ENCODE measurements around the gene PACS1. TPM values are rescaled to one million over a fixed set of nuclear protein-coding genes. Genes with fewer than 3 reads are reported as not detected.
"Not testable (repeated sequence)": the region's sequence is repeated elsewhere in the genome, so short reads cannot be mapped to it uniquely, and the experiment has no call there.

Gene PACS1
- total RNA-seq, 1 experiment from 2014 or later, result 16.7 TPM

GRCh38 chr11:66111158-66111557, 41.1 kb downstream of the PACS1 start:
- DNase-seq (ENCODE audit: low read depth), result no peak

- no peak for DNase-seq (ENCODE audit: low read depth)
Observed at GRCh38 chr11:66112041-66112491, 42.0 kb downstream of the PACS1 start.

- peak; percentile 78 for DNase-seq (ENCODE audit: low read depth)
Observed at GRCh38 chr11:66112601-66113499, 42.8 kb downstream of the PACS1 start.

- not testable (repeated sequence) for DNase-seq (ENCODE audit: low read depth)
Observed at GRCh38 chr11:66114957-66115356, 44.9 kb downstream of the PACS1 start.

GRCh38 chr11:66115638-66116301, 45.7 kb downstream of the PACS1 start:
- DNase-seq (ENCODE audit: low read depth), result no peak

GRCh38 chr11:66116576-66117361, 46.7 kb downstream of the PACS1 start:
- no peak for DNase-seq (ENCODE audit: low read depth)

- DNase-seq (ENCODE audit: low read depth), result no peak
Observed at GRCh38 chr11:66118847-66119246, 48.8 kb downstream of the PACS1 start.

- DNase-seq (ENCODE audit: low read depth), result peak; percentile 80
Observed at GRCh38 chr11:66119348-66120133, 49.5 kb downstream of the PACS1 start.

GRCh38 chr11:66121466-66121865, 51.4 kb downstream of the PACS1 start:
- DNase-seq (ENCODE audit: low read depth), result no peak

GRCh38 chr11:66123902-66124301, 53.8 kb downstream of the PACS1 start:
- no peak for DNase-seq (ENCODE audit: low read depth)

- DNase-seq (ENCODE audit: low read depth), result peak; percentile 60
Observed at GRCh38 chr11:66124564-66124963, 54.5 kb downstream of the PACS1 start.

- DNase-seq (ENCODE audit: low read depth), result no peak
Observed at GRCh38 chr11:66126064-66126463, 56.0 kb downstream of the PACS1 start.

- DNase-seq (ENCODE audit: low read depth), result peak; percentile 39
Observed at GRCh38 chr11:66126808-66127555, 56.9 kb downstream of the PACS1 start.

GRCh38 chr11:66130978-66131377, 60.9 kb downstream of the PACS1 start:
- DNase-seq (ENCODE audit: low read depth), result no peak

GRCh38 chr11:66131937-66132632, 62.0 kb downstream of the PACS1 start:
- DNase-seq (ENCODE audit: low read depth), result no peak

- no peak for DNase-seq (ENCODE audit: low read depth)
Observed at GRCh38 chr11:66133216-66133775, 63.2 kb downstream of the PACS1 start.

- peak; percentile 55 for DNase-seq (ENCODE audit: low read depth)
Observed at GRCh38 chr11:66136752-66137123, 66.7 kb downstream of the PACS1 start.

- no peak for DNase-seq (ENCODE audit: low read depth)
Observed at GRCh38 chr11:66139817-66140404, 69.8 kb downstream of the PACS1 start.

All from RPMI7951 (cell line).